Femur (tissue), 1 donor: ENCODE data around the gene IFITM2.
"Not testable (repeated sequence)": the region's sequence is repeated elsewhere in the genome, so short reads cannot be mapped to it uniquely, and the experiment has no call there.

Source experiments
- DNase-seq: peaks from one replicate; pipeline ENCODE4 v3.0.0-alpha.2; 2017

The IFITM2 gene

GRCh38 chr11:327581-327923 is 19.9 kb downstream of the IFITM2 start:
- DNase-seq: no peak

GRCh38 chr11:328012-328411 is 20.4 kb downstream of the IFITM2 start:
- no peak for DNase-seq

GRCh38 chr11:328516-329100 is 21.0 kb downstream of the IFITM2 start:
- not testable (repeated sequence) for DNase-seq

- DNase-seq: no peak
These were observed 22.3 kb downstream of the IFITM2 start for GRCh38 chr11:329886-330253.

- no peak for DNase-seq
These were observed 22.7 kb downstream of the IFITM2 start for GRCh38 chr11:330307-330693.

GRCh38 chr11:330694-331357 is 23.2 kb downstream of the IFITM2 start:
- no peak for DNase-seq

- DNase-seq: no peak
These were observed 23.9 kb downstream of the IFITM2 start for GRCh38 chr11:331358-332060.

- no peak for DNase-seq
These were observed 25.2 kb downstream of the IFITM2 start for GRCh38 chr11:332651-333480.

GRCh38 chr11:333616-334263 is 26.1 kb downstream of the IFITM2 start:
- DNase-seq: not testable (repeated sequence)

- no peak for DNase-seq
These were observed 26.8 kb downstream of the IFITM2 start for GRCh38 chr11:334264-334994.

GRCh38 chr11:335779-336658 is 28.4 kb downstream of the IFITM2 start:
- DNase-seq: peak; percentile 75

GRCh38 chr11:336659-337198 is 29.1 kb downstream of the IFITM2 start:
- DNase-seq: no peak

GRCh38 chr11:337711-338110 is 30.1 kb downstream of the IFITM2 start:
- no peak for DNase-seq

- DNase-seq: no peak
These were observed 32.3 kb downstream of the IFITM2 start for GRCh38 chr11:339963-340362.

GRCh38 chr11:340539-341512 is 33.2 kb downstream of the IFITM2 start:
- no peak for DNase-seq

GRCh38 chr11:342328-342727 is 34.7 kb downstream of the IFITM2 start:
- no peak for DNase-seq

- DNase-seq: no peak
These were observed 37.4 kb downstream of the IFITM2 start for GRCh38 chr11:344836-345578.

GRCh38 chr11:346529-346928 is 38.9 kb downstream of the IFITM2 start:
- no peak for DNase-seq
